H1 (cell line): ENCODE measurements around the gene ADAMTS3. TPM values are rescaled to one million over a fixed set of nuclear protein-coding genes. Genes with fewer than 3 reads are reported as not detected.

Experiments
- polyA plus RNA-seq, 7 experiments: library from polyadenylated mRNA; depleted of rRNA in 3 of 7; stranded (reverse) in 5 of 7; unstranded in 2 of 7; fragments of >200 nt in 5 of 7; fragments of 200-250 nt in 2 of 7; gene quantifications; 1 replicate in 5 of 7; 2 replicates in 1 of 7; 4 replicates in 1 of 7; pipeline versions ENCODE4 v1.2.1 to v1.2.3, GENCODE V29; 2011 to 2013; ENCODE audit warnings: missing spikeins in 2 of 7, mixed read lengths in 2 of 7
- total RNA-seq: library from RNA; stranded (reverse); fragmentation: NEBNext Ultra II Directional; extraction: Animal tissue kit (Norgen Biotek cat#: 25700); gene quantifications from 2 replicates; pipeline ENCODE4 v1.2.1, GENCODE V29; 2021
- TF ChIP-seq, protein P1 (sequence below), 3 experiments: IDR thresholded peaks; 1 replicate in 2 of 3; 2 replicates in 1 of 3; pipeline versions ENCODE4 v1.5.1 to v1.6.1; 2011; ENCODE audit warnings: low read length in 3 of 3, mild to moderate bottlenecking in 3 of 3, inconsistent platforms in 2 of 3, low read depth in 1 of 3, moderate library complexity in 1 of 3; ENCODE audit not compliant: insufficient read depth in 1 of 3; ENCODE audit errors: control extremely low read depth in 1 of 3

The ADAMTS3 gene
- total and polyA plus RNA-seq, 2 of the 8 experiments (the other 6 are each of a cell fraction or from before 2014, with no cell fraction given) = 1.3 to 3.4 TPM

DNA sequence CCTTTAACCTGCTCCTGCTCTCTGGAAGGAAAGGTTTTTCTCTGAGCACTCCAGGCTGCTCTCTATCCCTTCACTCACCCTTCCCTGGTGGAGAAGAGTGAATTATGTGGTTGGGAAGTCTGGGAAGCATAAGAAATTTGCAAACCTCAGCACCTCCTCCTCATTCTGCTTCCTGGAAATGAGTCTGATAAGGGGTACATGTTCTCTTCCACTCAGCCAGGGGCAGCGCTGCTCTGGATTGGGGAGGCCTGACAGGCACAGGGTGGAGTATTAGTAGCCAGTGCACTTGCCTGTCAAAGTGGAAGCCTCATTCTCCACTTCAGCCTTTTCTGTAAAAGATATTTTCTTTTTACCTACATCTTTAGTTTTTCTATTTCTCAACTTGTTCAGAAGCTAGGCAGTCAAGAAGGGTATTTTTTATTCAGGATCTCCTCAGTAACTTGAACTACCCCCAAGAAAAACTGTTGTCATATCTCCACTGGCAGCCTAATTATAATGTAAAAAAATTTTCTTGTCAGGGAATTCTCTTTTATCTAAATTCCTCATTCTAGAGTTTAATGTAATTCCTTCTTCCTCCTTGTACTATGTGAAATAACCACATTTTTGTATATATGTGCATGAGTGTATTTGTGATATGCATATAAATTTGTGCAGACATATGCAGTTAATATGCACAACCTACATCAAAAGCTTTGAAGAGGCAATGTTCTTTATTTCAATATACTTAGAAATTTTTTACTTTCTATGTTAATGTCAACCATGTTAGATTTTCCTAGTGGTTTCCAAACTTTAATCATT lies 15.3 kb downstream of the ADAMTS3 start (continued):
- TF ChIP-seq, protein P1, sequence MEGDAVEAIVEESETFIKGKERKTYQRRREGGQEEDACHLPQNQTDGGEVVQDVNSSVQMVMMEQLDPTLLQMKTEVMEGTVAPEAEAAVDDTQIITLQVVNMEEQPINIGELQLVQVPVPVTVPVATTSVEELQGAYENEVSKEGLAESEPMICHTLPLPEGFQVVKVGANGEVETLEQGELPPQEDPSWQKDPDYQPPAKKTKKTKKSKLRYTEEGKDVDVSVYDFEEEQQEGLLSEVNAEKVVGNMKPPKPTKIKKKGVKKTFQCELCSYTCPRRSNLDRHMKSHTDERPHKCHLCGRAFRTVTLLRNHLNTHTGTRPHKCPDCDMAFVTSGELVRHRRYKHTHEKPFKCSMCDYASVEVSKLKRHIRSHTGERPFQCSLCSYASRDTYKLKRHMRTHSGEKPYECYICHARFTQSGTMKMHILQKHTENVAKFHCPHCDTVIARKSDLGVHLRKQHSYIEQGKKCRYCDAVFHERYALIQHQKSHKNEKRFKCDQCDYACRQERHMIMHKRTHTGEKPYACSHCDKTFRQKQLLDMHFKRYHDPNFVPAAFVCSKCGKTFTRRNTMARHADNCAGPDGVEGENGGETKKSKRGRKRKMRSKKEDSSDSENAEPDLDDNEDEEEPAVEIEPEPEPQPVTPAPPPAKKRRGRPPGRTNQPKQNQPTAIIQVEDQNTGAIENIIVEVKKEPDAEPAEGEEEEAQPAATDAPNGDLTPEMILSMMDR (IDR thresholded peaks at IDR 0.05; ENCODE audit: control extremely low read depth in 1 of 3, insufficient read depth in 1 of 3, low read depth in 1 of 3, low read length in 3 of 3) = peak in 2 of 3 experiments; percentile 5 to 11; a peak in 2 of 4 replicates
